ENCODE measurements around the gene TUBB4A.

- no peak for TF ChIP-seq CTCF (IDR thresholded peaks at IDR 0.05)
- TF ChIP-seq POLR2A (IDR thresholded peaks at IDR 0.05): no peak
These were observed 35.4 kb downstream of the TUBB4A start for GRCh38 chr19:6466526-6467248.

Measured in esophagus squamous epithelium (tissue), 4 donors.